ENCODE results near the gene TAF7L.

DNA sequence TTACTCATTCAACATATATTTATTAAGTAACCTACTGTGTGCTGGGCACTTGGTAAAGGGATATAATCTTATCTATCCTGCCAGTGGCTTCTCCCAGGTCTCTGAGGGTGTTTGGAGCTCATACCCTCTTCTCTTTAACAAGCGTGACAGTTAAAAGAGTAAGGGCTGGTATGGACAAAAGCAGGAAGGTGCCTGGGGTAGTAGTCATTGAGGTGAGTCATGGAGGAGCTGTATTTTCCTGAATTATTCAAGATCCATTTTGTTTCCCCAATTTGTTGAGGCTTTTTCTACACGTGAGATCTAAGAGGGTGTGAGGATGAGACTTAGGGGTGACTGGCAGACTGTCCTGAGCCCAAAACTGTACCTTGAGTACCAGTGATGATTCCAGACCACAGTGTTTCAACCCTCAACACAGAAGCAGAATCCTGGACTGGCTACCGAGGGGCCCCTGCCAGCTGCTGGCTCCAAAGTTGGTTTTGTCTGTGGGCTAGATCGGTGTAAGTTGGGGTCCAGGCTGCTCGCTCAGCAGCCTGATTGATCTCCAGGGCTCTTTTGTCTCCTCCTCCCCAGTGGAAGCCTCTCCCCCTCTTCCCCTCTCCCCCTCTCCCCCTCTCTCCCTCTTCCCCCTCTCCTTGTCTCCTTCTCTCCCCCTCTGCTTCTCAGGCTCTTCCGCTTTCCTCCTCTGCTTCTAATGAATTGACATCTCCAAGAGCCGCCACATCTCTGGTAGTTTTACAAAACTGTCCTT lies 71.8 kb downstream of the TAF7L start, which contains the start of gene DRP2:
- no peak for TF ChIP-seq CTCF (conservative IDR thresholded peaks at IDR 0.05; ENCODE audit: low read depth, low read length)
- no peak for TF ChIP-seq EZH2phosphoT487 (IDR thresholded peaks at IDR 0.05; ENCODE audit: borderline replicate concordance, low read length)

All from PC-3 (cell line).